NCI-H1436 treated with DMSO at 0.1 percent for 48 hours (cell line): Measurements from ENCODE around the gene TBC1D5.

Source experiments
- DNase-seq: peaks from one replicate; lab custom pipeline; 2025; lab: John Stamatoyannopoulos, UW

The TBC1D5 gene

DNA sequence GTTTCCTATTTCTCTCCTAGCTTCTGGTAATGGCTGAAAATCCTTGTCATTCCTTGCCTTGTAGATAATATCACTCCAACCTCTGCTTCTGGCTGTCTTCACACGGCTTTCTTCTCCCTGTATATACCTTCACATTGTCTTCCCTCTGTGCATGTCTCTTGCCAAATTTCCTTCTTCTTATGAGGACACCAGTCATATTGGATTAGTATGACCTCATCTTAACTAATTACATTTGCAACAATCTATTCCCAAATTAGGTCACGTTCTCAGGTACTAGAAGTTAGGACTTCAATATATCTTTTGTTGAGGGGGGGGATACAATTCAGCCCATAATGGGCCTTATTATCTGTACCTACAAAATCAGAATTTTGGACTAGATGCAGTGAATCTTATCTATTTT lies 440.3 kb downstream of the TBC1D5 start:
- no peak for DNase-seq

DNA sequence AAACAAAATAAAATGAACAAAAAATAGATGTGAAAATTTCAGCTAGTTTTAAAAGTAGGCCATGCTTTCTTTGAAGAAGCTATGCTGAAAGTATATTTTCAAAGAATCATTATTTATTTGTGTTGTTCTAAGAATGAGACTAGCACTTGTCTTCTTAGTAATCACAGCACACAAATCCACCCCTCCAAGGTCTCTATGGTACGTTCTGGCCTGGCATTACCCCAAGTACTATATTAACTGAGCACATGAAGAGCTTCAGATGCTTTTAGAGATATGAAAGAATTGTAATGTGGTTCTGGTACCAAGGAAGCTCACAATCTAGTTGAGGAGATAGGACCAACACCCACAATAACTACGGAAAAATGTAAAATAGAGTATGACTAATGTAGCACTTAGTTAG lies 441.2 kb downstream of the TBC1D5 start:
- DNase-seq = no peak

DNA sequence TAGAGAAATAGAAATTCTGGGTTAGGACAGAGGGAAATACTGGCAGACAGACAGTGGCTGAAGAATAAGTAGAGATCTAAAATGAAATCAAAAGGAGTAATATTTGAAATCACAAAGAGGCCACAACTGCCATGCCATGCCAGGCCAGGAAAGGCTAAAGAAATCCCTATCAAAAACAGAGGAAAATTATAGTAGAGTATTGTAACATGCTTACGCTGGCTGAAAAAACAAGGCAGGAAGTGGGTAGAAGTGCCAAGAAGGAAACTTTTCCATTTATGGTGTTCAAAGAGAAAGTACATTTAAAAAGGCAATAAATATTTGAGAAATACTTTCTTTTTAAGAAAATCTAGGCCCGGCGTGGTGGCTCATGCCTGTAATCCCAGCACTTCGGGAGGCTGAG lies 442.0 kb downstream of the TBC1D5 start:
- no peak for DNase-seq

DNA sequence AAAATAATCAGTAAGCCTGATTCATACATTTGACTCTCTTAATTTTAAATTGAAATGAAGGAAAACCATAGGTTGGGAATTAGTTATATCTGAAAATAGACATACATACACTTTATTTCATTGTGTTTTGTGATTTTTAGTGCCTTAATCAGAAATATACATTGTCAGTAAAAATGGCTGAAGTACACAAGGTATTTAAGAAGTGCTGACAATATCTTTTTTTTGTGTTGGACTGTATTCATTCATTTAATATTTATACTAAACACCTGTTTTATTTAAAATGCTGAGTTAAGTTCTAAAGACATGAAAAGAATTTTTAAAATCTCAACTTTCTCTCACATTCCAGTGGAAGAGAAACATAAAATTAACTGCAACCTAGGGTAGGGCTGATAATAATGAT lies 444.4 kb downstream of the TBC1D5 start:
- no peak for DNase-seq

DNA sequence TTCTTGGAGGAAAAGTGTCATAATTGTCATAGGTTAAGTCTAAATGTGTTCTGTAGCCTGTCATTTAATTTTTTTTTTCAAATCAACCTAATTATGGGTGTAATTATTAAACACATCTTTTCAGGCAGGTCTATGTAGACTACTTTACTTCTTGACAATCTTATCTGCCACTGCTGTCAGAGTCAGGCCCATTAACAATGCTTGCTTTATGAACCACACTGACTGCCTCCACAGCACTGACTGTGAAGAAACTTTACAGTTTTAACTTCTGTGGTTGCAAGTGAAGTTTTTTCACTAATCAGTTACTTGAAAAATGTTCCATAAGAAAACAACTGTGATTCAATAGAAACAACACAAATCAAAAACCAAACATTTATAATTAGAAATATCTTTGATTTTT lies 449.9 kb downstream of the TBC1D5 start:
- no peak for DNase-seq

DNA sequence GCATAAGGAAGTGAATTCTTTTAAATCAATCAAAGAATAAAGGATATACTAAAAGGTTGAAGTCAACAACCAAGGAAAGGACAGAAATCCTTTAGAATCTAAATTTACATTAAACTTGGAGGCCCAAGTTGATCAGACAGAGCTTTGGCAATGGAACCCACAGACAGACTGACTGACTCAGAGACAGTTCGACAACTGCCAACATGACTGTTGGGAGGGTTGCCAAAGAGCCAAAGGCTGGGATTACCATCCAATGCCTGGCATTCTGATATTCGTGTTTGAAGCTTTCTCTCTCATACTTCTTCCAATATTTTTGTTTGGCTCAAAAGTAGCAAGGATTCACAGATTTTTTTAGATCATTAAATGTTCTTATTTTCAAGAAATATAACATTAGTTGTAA lies 451.5 kb downstream of the TBC1D5 start:
- DNase-seq = no peak

DNA sequence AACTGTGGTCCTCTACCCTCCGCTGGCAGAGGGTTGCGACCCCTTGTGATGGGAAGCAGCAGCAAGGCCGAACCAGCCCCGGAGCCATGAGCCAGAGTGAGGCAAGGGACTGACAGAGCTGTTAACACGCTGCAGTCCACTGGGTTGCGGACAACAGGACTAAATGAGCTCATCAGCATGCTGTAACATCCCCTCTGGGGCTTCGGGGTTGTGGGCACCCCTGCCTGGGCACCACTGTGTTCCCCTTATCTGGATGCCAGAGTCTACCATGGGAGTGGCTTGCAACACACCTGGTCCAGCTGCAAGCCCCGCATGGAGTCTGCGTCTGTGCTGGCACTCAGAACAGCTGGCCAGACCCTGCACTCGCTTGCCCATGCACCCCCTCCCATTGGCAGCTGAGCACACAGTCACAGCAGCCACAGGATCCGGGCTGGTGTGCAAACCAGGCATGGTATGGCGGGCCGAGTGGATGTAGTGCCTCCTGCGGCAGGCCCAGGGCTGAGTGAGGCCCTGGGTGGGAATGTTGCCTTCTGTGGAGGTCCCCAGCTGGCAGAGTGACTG lies 453.5 kb downstream of the TBC1D5 start:
- no peak for DNase-seq

DNA sequence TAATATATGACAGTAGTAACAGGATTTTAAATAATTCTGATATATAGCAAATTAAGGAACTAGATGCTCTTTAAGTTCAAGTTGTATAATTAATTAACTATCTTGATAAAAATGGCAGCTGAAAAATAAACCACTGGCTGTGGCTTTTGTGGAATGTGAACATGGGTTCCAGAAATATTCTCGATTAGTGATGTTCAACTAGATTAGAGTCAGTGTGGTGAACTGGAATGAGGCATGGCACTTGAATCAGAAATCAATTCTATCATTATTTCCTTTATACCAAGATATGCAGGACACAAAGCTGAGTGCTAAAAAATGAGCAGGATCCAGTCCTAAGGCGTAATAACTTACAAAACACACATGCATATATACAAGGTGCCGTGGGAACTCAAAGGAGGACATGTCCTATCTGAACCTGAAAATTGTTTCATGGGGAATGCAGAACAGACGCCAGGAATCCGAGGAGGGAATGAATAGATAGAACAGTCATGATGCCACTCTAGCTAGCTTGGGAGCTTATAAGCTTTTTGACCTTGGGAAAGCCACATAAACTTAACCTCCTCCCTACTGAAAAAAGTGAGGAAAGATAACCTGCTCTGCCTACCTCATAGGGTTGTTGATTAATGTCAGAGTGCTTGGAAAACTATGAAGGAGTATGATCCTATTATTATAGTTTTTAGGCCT lies 455.3 kb downstream of the TBC1D5 start:
- no peak for DNase-seq

DNA sequence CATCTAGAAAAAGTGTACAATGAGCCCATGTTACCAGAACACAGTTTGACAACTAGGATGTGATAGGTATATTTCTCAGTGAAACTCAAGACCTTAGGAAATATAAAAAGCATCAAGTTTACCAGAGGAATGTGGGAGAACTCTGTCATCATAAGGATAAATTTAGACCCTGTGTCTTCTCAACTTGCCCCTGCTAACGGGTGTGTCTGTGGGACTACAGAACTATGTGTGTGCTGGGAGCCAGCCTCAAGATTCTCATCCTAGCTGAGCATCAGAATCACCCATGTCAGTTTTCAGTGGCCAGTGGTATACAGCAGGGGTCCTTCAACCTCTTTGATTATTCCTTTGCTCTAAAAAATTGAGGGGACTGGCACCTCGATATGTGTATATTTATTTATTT lies 464.4 kb downstream of the TBC1D5 start:
- DNase-seq = no peak

DNA sequence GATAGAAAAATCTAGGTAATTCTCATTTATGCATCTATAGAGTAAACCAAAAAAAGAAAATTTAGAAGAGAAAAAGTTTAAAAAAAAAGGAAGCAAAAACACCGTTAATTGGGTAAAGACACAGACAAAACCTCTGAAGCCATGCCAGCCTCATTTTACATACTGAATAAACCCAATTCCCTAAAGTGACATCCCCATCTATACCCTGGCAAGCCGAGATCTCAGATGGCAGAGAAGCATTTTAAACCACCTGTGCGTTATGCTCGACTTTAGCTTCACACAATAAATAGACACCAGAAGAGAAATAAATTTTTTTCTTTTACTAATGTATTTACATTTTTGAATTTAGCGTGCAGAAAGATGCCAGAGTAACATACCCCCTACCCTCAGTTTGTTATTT lies 475.6 kb downstream of the TBC1D5 start:
- DNase-seq = no peak

DNA sequence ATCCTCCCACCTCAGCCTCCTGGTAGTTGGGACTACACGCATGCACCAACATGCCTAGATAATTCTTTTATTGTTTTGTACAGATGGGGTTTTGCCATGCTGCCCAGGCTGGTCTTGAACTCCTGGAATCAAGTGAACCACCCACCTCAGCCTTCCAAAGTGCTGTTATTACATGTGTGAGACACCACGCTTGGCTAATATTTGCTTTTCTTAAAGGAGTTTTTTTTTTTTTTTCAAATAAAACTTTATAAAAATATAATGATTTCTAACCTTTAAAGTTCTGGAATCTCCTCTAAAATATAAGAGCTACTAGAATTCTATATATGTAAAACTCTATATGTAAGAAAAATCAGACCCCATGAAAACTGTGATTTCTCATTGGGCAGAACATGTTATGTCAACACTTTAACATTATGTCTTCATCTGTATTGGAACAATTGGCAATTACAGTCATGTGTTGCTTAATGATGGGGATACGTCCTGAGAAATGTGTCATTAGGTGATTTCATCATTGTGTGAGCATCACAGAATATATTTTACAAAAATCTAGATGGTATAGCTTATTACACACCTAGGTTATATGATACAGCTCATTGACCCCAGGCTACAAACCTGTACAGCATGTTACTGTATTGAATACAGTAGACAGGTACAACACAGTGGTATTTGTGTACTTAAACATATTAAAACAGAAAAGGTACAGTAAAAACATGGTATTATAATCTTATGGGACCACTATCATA lies 480.6 kb downstream of the TBC1D5 start:
- DNase-seq = no peak

DNA sequence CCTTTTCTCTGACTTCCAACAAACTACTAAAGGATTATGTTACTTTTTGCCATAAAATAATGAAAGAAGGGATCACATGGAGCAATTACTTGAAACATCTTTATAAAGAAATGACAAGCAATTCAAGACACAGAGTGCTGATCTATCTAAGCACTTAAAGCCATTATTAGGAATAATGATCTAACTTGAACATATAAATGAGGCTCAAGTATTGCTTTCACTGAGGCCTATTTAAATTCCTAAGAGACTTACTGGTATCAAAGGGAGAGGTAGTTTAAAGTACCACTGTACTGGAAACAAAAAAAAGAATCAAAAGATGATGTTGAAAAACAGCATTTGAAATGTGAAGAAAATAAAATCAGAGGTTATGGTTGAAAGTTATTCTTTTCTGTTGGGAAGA lies 482.2 kb downstream of the TBC1D5 start:
- DNase-seq = no peak

DNA sequence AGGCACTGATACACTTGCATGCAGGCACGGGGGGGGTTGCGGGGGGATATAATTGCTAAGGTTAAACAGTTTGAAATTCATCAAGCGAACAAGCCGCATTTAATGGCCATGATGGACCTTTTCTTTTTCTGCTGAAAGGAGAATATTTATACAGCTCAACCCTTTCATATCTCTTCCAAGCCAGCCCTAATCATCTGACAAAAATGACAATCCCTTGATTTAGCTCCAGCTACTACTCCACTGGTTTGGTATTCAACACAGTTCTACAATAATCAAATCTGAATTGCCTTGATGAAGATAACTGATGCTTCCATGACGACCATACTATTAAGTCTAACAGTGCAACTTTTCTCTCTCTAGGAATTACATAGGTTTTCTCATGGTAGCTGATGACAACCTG lies 482.7 kb downstream of the TBC1D5 start:
- DNase-seq = no peak

DNA sequence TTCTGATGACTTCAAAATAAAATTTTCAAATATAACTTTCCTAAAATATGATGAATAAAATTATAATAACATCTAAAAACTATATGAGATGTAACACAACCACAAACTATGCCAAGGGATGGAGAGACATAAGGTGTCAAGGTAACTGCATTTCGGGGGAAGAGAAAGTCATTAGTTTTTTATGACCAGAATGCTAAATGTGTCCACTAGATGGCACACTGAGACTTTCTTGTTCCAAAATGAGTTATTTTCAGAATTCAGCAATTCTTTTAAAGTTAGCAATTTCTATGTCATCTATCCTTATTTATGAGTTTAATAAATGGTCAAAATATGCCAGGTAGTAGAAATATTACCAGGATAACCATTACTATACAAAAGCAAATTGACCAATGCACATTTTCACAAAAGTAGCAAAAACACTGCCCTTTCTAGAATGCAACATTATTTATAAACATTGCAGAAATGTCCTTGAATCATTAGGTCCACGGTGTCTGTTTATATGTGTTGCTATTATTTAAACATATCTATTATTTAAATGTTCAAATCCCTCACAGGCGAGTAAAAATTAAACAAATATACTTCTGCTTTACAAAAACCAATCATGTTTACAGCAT lies 483.5 kb downstream of the TBC1D5 start:
- no peak for DNase-seq

DNA sequence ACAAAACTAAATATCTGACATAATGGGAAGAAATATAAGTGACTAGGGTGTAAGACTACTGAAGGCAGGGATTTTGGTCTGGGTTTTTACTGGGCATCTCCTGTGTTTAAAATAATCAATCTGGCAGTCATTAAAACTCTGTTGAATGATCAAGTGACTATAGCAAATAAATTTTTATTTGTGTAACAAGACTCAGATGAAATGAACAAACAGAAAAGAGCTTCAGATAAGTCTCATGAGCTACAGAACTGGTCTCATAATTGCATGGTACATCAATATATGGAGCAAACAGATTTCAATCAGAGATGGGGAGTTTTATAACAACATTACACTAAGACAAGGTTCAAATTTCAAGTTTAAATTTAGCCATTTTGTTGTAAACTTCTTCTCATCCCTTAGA lies 485.2 kb downstream of the TBC1D5 start:
- no peak for DNase-seq

DNA sequence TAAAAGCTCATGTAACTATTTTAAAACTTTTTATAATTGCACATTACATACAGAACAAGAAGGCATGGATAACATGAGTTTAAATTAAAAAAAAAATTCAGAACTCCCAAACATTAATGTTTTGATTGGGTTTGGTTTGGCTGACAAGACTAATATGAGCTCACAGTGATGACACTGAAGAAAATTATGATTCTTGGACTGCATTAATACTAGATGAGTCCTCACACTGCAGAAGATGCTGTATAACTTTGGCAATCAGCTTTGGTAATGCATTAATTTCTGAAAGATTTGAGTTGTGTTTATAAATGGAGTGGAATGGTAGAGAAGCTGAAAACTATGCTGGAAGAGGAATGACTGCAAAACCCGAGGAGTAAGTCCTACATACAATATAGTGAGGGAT lies 498.8 kb downstream of the TBC1D5 start:
- no peak for DNase-seq

DNA sequence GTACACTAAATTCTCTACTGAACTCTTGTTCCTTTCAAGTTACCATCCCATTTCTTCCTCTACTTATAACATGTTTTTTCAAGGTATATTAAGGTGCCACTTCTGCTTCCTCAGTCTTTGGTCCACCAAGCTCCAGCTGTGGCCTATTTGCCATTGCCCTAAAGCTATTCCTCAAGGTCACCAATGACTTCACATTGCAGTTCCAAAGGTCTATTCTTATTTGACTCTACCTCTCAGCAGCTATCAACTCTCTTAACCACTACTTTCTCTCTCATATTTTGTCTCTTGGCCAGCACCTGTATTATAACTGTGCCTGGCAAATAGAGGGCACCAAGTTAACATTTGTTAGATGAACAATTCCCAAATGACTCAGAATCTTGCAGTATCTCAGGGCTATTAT lies 503.0 kb downstream of the TBC1D5 start:
- DNase-seq = no peak

DNA sequence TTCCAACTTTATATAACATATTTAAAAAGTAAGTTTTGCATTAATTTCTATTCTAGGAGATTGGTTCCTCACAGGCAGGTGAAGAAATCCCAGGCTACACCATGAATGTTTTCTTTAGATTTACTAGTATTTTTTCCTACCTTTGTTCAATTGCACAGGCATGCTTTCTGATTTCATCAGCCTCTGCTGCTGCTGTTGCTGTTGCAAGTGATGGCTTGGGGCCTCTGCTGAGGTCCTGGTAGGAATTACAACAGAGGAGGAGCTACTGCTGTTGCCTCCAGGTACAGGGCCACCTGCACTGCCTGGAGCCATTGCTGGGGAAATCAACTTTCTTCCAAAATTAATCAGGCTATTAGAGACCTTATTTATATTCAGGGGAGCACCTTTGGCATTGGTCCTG lies 504.4 kb downstream of the TBC1D5 start:
- DNase-seq = no peak

DNA sequence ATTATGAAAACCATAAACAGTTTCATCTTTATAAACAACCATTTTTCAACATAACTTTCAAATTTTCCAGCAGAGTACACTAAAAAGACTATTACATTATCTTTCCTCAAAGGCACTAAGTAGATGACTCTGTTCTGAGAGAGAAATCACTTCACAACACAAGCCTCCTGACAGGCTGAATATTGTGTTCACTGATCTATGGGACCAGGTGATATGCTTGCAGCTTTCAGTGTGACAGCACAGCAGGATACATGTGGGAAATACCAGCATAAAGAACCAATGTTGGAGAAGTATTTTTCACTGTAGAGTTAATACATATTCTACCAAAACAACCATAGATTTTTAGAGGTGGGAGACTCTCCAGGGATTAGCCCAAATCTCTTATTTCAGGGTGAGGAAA lies 507.1 kb downstream of the TBC1D5 start:
- no peak for DNase-seq

DNA sequence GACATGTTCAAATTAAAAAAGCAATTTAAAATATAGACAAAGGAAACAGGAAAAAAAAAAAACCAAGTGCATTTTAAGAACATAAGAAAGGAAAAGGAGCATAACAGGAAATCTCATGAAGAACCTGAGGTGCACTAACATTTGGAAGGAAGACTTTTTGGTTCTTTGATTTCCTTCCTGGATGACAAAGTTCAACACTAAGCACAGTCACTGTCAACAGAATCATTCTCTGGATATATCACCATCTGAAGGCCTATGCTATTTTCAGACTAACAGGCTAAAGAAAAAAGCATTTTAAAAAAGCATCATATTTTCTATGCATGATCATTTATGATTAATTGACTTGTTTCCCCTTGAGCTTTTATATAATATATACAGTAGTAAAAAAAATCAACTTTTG lies 508.0 kb downstream of the TBC1D5 start:
- DNase-seq = no peak

DNA sequence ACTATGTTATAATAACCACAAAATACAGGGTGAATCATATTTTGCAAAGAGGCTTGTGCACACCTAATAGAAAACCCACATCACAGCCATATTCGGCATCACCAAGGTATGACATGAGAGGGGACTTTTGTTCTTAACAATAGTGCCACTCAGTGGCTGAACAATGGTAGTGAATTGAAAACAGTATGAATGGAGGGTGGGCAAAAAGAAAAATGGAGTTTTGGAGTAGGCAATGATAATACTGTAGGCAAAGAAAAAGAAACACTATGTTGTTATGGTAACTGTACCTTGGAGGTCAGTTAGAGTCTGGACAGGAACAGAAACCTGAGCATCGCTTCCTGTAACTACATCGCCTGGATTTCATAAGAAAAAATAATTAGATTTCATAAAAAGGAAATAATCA lies 509.0 kb downstream of the TBC1D5 start:
- peak; percentile 30 for DNase-seq

DNA sequence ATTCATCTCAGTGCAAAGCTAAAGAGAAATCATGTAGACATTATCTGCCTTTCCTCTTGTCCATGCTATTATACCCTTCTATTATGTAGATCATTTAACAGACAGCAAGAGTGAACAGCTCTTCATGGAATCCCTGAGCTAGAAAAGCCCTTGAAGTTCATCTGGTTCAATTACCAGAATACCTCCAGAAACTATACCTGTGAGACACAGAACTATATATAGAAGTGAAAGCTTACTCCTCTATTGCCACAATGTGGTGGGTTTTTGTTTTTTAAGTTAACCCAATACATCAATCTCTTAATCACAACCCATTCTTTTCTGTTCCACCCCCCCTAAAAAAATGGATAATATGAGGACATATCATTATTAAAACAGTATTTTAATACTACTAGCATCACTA lies 510.0 kb downstream of the TBC1D5 start:
- no peak for DNase-seq

DNA sequence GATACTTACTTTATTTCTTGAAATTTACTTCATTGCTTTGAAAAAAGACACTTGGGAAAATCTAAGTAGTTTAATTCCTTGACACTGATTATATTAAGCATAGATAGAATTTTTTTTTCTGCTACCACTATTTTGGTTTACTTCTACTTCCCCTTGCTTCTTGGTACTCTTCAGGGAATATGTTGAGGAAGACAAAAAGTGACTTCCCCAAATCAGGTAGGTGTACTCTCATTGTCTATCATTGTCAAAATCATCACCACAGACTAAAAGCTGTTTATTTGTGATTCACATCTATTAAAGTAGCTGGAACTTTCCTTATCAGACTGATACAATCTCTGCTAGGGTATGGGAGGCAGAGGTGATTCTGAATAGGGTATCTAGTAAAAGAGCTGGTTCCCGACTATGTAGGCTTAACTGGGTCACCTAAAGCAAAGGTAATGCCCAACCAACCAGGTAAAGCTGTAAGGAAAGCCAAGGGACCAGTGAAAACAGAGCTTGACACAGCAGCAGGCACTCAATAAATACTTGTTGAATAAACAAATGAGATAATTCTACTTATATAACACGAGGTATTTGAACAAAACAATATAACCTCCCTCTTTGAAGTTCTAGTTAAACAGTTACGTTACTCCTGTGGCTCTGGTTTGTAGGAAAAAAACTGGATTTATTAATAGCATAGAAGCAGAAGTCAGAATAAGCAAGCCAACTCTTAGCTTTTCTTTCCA lies 510.7 kb downstream of the TBC1D5 start:
- no peak for DNase-seq
